GM21529 (cell line): ENCODE results near the gene ATG16L1.
"Not testable (repeated sequence)": the region's sequence is repeated elsewhere in the genome, so short reads cannot be mapped to it uniquely, and the experiment has no call there.

Experiments used
- ATAC-seq: cut with Tn5 transposase; IDR thresholded peaks from one replicate; pipeline ENCODE4 v1.9.1; 2021; ENCODE audit not compliant: unreplicated experiment

Gene ATG16L1

GRCh38 chr2:233328922-233329321, 77.4 kb downstream of the ATG16L1 start:
- no peak for ATAC-seq

GRCh38 chr2:233329489-233330135, 78.1 kb downstream of the ATG16L1 start:
- ATAC-seq: no peak

- peak; percentile 89 for ATAC-seq
Observed at GRCh38 chr2:233331536-233331935, 80.1 kb downstream of the ATG16L1 start.

GRCh38 chr2:233332125-233332524, 80.7 kb downstream of the ATG16L1 start:
- ATAC-seq: no peak

- ATAC-seq: no peak
Observed at GRCh38 chr2:233334915-233335314, 83.4 kb downstream of the ATG16L1 start.

- ATAC-seq: not testable (repeated sequence)
Observed at GRCh38 chr2:233336091-233336490, 84.6 kb downstream of the ATG16L1 start.

GRCh38 chr2:233336541-233336940, 85.1 kb downstream of the ATG16L1 start:
- no peak for ATAC-seq

- ATAC-seq: no peak
Observed at GRCh38 chr2:233338046-233338445, 86.6 kb downstream of the ATG16L1 start.

GRCh38 chr2:233338812-233339368, 87.4 kb downstream of the ATG16L1 start:
- no peak for ATAC-seq

- ATAC-seq: no peak
Observed at GRCh38 chr2:233339427-233339826, 88.0 kb downstream of the ATG16L1 start.

GRCh38 chr2:233341296-233341695, 89.8 kb downstream of the ATG16L1 start:
- ATAC-seq: no peak

GRCh38 chr2:233342301-233342700, 90.8 kb downstream of the ATG16L1 start:
- no peak for ATAC-seq

GRCh38 chr2:233343171-233343705, 91.8 kb downstream of the ATG16L1 start:
- no peak for ATAC-seq
